ENCODE data around the gene GALNT6.
"Not testable (repeated sequence)": the region's sequence is repeated elsewhere in the genome, so short reads cannot be mapped to it uniquely, and the experiment has no call there.

Gene GALNT6

GRCh38 chr12:51320311-51320694 is 70.9 kb downstream of the GALNT6 start:
- DNase-seq = no peak

GRCh38 chr12:51318846-51319599 is 72.2 kb downstream of the GALNT6 start:
- DNase-seq = peak; percentile 26

- DNase-seq = not testable (repeated sequence)
These were observed 73.0 kb downstream of the GALNT6 start for GRCh38 chr12:51318057-51318806.

- no peak for DNase-seq
These were observed 79.8 kb downstream of the GALNT6 start for GRCh38 chr12:51311389-51311788.

GRCh38 chr12:51307655-51308593 is 83.3 kb downstream of the GALNT6 start:
- no peak for DNase-seq

GRCh38 chr12:51306507-51306906 is 84.7 kb downstream of the GALNT6 start:
- DNase-seq = no peak

All from stimulated activated CD4-positive, alpha-beta T cell treated with anti-CD3 and anti-CD28 coated beads, Interleukin-4, amount 100 ng/mL, for 24 hours (primary cell).